GM18502 (cell line): ENCODE data around the gene HSPA2.
"Not testable (repeated sequence)": the region's sequence is repeated elsewhere in the genome, so short reads cannot be mapped to it uniquely, and the experiment has no call there.

Experiments used
- ATAC-seq: cut with Tn5 transposase; IDR thresholded peaks from one replicate; pipeline ENCODE4 v1.9.1; 2021; ENCODE audit warnings: mild to moderate bottlenecking; ENCODE audit not compliant: unreplicated experiment, poor library complexity

Gene HSPA2

GRCh38 chr14:64550621-64551333 lies 10.2 kb downstream of the HSPA2 start:
- no peak for ATAC-seq

DNA sequence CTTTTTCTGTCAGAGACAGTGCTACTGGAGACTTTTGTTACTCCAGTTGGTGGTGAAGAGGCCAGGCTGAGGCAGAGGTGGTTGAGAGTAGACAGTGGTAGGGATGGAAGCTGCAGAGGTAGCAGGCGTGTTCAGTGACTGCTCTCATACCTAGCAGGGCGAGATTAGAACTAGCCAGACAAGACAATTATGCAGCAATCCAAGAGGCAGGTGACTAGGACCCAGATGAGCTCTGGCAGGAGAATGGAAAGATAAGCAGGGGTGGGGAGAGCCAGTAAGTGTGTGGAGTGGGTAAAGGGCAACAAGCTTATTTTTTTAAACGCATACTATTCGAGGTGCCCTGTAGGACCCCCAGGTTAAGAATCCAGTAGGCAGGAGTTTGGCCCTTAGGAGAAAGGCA lies 14.0 kb downstream of the HSPA2 start:
- ATAC-seq, result no peak

DNA sequence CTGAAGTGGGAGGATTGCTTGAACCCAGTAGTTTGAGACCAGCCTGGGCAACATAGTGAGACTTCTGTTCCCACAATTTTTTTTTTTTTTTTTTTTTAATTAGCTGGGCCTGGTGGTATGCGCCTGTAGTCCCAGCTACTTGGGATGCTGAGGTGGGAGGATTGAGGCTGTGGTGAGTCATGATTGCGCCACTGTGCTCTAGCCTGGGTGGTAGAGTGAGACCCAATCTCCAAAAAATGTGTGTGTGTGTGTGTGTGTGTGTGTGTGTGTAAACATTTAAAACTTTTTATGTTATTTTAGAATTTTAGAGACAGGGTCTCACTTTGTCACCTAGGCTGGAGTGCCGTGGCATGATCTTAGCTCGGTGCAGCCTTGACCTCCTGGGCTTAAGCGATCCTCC lies 16.0 kb downstream of the HSPA2 start:
- ATAC-seq, result no peak

DNA sequence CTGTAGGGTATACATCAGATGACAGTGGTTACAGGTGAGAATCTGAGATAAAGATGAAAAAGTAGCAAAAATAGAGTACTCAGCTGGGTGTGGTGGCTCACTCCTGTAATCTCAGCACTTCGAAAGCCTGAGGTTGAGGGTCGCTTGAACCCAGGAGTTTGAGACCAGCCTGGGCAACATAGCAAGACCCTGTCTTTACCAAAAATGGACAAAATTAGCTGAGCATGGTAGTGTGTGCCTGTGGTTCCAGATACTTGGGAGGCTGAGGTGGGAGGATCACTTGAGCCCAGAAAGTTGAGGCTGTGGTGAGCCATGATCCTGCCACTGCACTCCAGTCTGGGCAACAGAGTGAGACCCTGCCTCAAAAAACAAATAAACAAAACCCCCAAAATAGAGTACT lies 17.7 kb downstream of the HSPA2 start:
- ATAC-seq, result not testable (repeated sequence)

GRCh38 chr14:64561631-64562030 lies 21.1 kb downstream of the HSPA2 start:
- no peak for ATAC-seq

- ATAC-seq, result no peak
Measured at GRCh38 chr14:64562436-64562835, 21.9 kb downstream of the HSPA2 start.

GRCh38 chr14:64563696-64564095 lies 23.2 kb downstream of the HSPA2 start:
- no peak for ATAC-seq

DNA sequence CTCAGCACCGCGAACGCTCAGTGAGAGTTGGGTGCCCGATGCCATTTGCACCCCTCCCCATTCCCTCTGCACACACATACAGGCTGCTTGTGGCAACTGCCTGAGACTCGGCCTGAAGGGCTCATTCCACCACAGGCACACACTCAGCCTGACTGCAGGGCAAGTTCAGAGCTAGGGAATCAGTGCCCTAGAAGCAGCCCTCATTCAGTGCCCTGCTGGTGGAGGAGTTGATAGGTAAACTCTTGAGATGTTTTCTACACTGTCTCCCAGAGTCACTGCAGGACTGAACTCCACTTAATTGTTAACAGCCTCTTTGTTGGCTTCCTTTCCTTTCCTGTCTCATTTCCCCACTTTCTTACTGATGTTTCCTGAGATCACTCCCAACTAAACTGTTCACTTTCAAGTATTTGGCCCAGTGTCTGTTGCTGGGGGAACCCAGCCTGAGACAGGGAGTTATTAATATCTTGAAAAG lies 26.1 kb downstream of the HSPA2 start:
- ATAC-seq, result no peak

DNA sequence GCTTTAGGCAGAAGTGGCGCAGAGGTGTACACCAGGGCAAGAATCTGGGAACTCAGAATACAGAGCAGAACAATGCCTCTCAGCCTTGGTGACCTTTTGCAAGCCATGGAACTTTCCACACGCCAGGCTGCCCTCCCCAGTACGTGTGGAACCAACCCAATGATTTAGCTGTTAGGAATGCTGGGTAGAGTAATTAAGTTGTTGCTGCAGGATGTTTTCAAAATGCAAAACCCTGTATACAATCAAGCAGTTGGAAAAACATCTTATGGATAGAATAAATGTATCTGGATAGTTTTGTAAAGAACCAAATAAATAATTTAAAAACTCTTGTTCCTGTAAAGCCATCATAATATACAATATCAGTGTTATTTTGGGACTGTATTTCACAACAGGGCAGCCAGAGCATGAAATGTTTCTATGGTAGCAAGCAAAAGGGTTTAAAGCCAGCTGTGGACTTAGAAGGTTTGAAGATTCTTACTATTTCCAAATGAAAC lies 28.6 kb downstream of the HSPA2 start:
- ATAC-seq, result no peak

GRCh38 chr14:64569646-64570045 lies 29.1 kb downstream of the HSPA2 start:
- ATAC-seq, result not testable (repeated sequence)

DNA sequence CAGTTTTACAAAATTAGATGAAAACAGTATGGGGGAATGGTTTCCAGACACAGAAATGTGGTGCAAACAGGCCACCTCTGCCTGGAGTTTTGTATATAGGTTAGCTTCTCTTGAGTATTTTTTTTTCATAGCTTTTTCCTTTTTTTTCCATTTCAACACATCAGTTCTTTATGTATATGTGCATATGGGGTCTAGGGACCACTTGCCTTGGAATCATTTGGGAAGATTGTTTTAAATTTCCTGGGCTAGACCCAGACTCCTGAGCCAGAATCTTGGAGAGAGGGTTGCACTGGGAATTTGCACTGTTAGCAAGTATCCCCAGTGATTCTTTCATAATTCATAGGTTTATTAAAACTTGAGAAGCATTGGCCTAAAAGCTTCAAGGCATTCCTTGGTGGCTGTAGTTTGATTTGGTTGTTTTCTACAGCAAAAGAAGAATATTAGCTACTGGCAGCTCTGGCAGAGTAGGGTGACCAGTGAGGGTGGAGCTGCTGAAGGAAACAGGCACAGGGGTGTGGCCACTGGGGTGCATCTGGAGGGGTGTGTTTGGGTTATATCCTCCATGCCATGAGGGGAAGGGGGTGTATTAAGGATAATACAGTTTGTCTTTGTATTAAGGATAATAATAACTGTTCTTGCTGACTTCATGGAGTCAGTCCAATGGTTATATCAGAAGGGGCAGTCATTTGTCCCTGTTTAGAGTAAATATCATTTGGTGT lies 32.0 kb downstream of the HSPA2 start:
- ATAC-seq, result no peak

GRCh38 chr14:64573109-64573508 lies 32.6 kb downstream of the HSPA2 start:
- ATAC-seq, result no peak

DNA sequence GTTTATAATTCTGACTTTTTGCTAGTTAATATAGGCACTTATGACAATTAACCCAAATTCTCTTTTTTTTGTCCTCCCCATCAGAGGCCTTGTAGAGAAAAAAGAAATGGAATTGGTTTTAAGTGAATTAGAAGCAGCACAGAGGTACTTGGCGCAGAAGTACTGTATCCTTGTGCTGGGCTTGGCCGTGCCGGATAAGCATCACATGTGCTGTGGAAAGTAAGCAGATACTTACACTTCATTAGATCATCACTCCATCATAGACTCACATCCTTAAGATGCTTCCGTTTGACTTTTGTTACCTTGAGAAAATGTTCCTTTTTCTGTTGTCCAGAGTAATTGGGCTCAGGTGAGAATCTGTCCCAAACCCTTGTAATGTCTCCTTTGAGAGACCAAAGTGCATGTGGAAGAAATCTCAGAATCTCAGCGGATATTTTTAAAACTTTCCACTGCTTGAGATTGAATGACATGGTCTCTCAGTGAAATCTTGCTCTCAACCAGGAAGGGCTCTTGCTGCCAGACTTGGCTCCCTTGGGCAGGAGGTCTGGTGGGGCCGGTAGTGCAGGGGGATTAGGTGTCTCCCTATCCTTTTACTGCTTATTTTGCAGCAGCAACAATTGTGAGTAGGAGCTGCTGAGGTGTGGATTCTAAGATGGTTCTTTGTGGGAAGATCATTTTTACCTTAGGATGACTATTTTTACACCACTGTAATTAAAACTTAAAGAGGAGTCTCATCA lies 34.0 kb downstream of the HSPA2 start:
- ATAC-seq, result no peak

DNA sequence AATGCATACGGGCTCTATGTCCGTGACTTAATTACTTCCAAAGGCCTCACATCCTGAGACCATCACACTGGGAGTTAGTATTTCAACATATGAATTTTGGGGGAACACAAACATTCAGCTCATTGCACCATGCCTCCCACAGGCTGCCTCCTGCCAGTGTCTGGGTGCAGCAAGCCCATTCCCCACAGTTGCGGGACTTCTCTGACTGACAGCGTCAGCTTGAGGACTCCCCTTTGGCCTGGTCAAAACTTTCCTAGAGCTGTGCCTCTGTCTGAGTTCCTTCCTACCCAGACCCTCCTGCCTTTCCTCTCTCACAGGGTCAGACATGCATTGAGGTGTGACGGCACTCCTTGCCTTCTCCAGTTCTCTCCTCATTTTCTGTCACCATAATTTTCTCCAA lies 36.7 kb downstream of the HSPA2 start:
- no peak for ATAC-seq

GRCh38 chr14:64580467-64580866 lies 39.9 kb downstream of the HSPA2 start:
- ATAC-seq, result no peak

DNA sequence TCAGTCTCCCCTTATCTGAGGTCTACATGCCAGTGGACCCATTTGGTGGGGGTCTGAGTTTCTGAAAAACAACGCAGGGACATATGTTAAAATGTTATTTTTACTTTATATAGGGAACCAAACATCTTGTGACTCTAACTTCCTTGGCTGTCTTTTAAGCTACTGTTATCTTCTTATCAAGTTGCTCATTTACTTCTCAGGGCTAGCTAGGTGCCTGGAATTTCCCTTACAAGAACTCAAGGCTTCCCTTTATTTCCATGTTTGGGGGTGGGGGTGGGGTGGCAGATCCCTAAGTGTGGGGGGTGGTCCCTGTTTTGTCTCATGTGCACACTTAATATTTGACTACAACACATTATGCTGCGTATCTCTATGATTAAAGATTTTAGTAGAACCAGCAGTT lies 40.8 kb downstream of the HSPA2 start:
- no peak for ATAC-seq

GRCh38 chr14:64581817-64582216 lies 41.3 kb downstream of the HSPA2 start:
- no peak for ATAC-seq

- no peak for ATAC-seq
Measured at GRCh38 chr14:64584190-64584589, 43.6 kb downstream of the HSPA2 start.

- no peak for ATAC-seq
Measured at GRCh38 chr14:64591809-64592208, 51.3 kb downstream of the HSPA2 start.
